HepG2 (cell line): ENCODE data around the gene MAB21L4. TPM values are rescaled to one million over a fixed set of nuclear protein-coding genes. Genes with fewer than 3 reads are reported as not detected.

Experiments used
- MAFF ChIP-seq: IDR thresholded peaks from 2 replicates; pipeline ENCODE4 v1.6.1; 2011; ENCODE audit warnings: low read depth, low read length, improper control_type of control experiment
- NCOA1 ChIP-seq: sonication (generic); formaldehyde crosslinking; IDR thresholded peaks from 2 replicates; pipeline ENCODE4 v1.9.0; 2021; ENCODE audit warnings: missing genetic modification reagents
- NFE2L2 ChIP-seq: fragments of 150-350 bp; IDR thresholded peaks from 2 replicates; pipeline ENCODE4 v1.6.1; 2014; ENCODE audit warnings: low read length
- SMAD1 ChIP-seq: sonication (generic); formaldehyde crosslinking; IDR thresholded peaks from 2 replicates; pipeline ENCODE4 v1.4.0; 2020; ENCODE audit warnings: missing genetic modification reagents, low read depth, mild to moderate bottlenecking, borderline replicate concordance
- SMARCE1 ChIP-seq: fragments of 450-650 bp; IDR thresholded peaks from 2 replicates; pipeline ENCODE4 v1.6.1; 2017; ENCODE audit warnings: borderline replicate concordance
- TBX2 ChIP-seq: sonication (generic); formaldehyde crosslinking; IDR thresholded peaks from 2 replicates; pipeline ENCODE4 v1.5.0; 2020; ENCODE audit warnings: missing genetic modification reagents, mild to moderate bottlenecking, borderline replicate concordance
- ZBTB3 ChIP-seq: sonication (generic); formaldehyde crosslinking; IDR thresholded peaks from 2 replicates; pipeline ENCODE4 v1.4.0; 2020; ENCODE audit warnings: low read depth, mild to moderate bottlenecking, moderate library complexity, missing genetic modification reagents, borderline replicate concordance
- ZMYM4 ChIP-seq: sonication (generic); formaldehyde crosslinking; IDR thresholded peaks from 2 replicates; pipeline ENCODE4 v1.8.1; 2023; ENCODE audit warnings: mild to moderate bottlenecking, missing genetic modification reagents
- ZNF33B ChIP-seq: sonication (generic); formaldehyde crosslinking; IDR thresholded peaks from 2 replicates; pipeline ENCODE4 v1.5.1; 2020; ENCODE audit warnings: mild to moderate bottlenecking, missing genetic modification reagents
- ZNF605 ChIP-seq: sonication (generic); formaldehyde crosslinking; IDR thresholded peaks from 2 replicates; pipeline ENCODE4 v1.8.0; 2022; ENCODE audit warnings: mild to moderate bottlenecking, missing genetic modification reagents
- polyA plus RNA-seq, 8 experiments: library from polyadenylated mRNA; depleted of rRNA in 3 of 8; stranded (reverse) in 7 of 8; unstranded in 1 of 8; fragments of >200 nt; fragmentation: Illumina TruSeq in 4 of 8; extraction: Trizol in 4 of 8; gene quantifications; 2 replicates each; pipeline versions ENCODE4 v1.2.1 to v1.2.3, GENCODE V29; 2011 to 2016; ENCODE audit warnings: low read depth in 4 of 8, missing spikeins in 1 of 8, mixed read lengths in 1 of 8; ENCODE audit not compliant: insufficient read depth in 1 of 8
- total RNA-seq, 5 experiments: library from RNA; depleted of rRNA; stranded (reverse); fragments of >200 nt; fragmentation: Illumina TruSeq; extraction: Trizol; gene quantifications; 2 replicates each; pipeline ENCODE4 v1.2.3, GENCODE V29; 2016; ENCODE audit warnings: low read depth in 1 of 5
- TF ChIP-seq, protein P1 (sequence below): sonication (generic); formaldehyde crosslinking; IDR thresholded peaks from one replicate; pipeline ENCODE4 v1.5.1; 2020; ENCODE audit warnings: mild to moderate bottlenecking, missing genetic modification reagents; ENCODE audit errors: not compliant biosample characterization
- TF ChIP-seq, protein P2 (sequence below): sonication (generic); formaldehyde crosslinking; IDR thresholded peaks from 2 replicates; pipeline ENCODE4 v1.4.0; 2020; ENCODE audit warnings: missing genetic modification reagents, low read depth, mild to moderate bottlenecking, borderline replicate concordance
- TF ChIP-seq, protein P3 (sequence below): sonication (generic); formaldehyde crosslinking; IDR thresholded peaks from 2 replicates; pipeline ENCODE4 v1.5.0; 2020; ENCODE audit warnings: mild to moderate bottlenecking, missing genetic modification reagents
- TF ChIP-seq, protein P4 (sequence below): IDR thresholded peaks from 2 replicates; pipeline ENCODE4 v1.6.1; 2018; ENCODE audit warnings: missing genetic modification reagents

The MAB21L4 gene
- total and polyA plus RNA-seq, 2 of the 13 experiments (the other 11 are each of a cell fraction or from before 2014, with no cell fraction given): 3.0 to 14.0 TPM

DNA sequence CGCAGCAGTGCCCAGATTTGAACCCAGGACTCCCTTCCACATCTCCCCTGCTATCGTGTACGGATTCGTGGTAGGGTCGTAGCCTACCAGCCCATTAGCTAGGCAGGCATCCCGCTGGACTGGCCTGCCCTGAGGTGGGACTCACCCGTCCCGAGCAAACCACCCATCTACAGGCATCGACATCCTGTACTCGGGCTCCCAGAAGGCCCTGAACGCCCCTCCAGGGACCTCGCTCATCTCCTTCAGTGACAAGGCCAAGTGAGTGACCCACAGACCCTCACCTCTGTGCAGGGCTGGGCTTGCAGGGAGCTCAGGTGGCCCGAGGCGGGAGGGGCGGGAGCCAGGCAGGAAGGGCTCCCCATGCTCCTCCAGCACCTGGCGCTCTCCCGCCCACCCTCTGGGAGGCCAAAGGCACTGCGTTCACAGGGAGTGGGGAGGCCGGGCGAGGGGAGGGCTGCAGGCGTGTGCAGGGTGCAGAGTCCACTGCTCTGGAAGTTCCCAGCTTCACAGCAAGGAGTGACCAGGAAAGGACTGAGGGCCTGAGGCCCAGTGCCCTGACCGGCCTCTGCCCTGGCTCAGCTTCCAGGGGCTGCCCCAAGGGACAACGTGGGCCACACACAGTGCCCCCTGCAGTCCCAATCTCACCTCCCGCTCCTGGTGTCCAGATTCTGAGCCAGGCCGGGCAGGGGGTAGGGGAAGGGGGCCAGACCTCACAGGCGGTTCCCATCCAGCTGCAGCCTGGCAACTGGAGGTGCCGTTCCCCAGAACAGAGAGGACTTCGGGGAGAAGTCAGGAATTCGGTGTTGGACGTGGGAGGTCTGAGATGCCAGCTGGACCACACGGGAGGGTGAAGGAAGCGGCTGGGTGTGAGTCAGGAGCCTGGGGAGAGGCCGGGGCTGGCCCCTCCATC is 21.9 kb downstream of the MAB21L4 start (continued):
- TF ChIP-seq, protein P1, sequence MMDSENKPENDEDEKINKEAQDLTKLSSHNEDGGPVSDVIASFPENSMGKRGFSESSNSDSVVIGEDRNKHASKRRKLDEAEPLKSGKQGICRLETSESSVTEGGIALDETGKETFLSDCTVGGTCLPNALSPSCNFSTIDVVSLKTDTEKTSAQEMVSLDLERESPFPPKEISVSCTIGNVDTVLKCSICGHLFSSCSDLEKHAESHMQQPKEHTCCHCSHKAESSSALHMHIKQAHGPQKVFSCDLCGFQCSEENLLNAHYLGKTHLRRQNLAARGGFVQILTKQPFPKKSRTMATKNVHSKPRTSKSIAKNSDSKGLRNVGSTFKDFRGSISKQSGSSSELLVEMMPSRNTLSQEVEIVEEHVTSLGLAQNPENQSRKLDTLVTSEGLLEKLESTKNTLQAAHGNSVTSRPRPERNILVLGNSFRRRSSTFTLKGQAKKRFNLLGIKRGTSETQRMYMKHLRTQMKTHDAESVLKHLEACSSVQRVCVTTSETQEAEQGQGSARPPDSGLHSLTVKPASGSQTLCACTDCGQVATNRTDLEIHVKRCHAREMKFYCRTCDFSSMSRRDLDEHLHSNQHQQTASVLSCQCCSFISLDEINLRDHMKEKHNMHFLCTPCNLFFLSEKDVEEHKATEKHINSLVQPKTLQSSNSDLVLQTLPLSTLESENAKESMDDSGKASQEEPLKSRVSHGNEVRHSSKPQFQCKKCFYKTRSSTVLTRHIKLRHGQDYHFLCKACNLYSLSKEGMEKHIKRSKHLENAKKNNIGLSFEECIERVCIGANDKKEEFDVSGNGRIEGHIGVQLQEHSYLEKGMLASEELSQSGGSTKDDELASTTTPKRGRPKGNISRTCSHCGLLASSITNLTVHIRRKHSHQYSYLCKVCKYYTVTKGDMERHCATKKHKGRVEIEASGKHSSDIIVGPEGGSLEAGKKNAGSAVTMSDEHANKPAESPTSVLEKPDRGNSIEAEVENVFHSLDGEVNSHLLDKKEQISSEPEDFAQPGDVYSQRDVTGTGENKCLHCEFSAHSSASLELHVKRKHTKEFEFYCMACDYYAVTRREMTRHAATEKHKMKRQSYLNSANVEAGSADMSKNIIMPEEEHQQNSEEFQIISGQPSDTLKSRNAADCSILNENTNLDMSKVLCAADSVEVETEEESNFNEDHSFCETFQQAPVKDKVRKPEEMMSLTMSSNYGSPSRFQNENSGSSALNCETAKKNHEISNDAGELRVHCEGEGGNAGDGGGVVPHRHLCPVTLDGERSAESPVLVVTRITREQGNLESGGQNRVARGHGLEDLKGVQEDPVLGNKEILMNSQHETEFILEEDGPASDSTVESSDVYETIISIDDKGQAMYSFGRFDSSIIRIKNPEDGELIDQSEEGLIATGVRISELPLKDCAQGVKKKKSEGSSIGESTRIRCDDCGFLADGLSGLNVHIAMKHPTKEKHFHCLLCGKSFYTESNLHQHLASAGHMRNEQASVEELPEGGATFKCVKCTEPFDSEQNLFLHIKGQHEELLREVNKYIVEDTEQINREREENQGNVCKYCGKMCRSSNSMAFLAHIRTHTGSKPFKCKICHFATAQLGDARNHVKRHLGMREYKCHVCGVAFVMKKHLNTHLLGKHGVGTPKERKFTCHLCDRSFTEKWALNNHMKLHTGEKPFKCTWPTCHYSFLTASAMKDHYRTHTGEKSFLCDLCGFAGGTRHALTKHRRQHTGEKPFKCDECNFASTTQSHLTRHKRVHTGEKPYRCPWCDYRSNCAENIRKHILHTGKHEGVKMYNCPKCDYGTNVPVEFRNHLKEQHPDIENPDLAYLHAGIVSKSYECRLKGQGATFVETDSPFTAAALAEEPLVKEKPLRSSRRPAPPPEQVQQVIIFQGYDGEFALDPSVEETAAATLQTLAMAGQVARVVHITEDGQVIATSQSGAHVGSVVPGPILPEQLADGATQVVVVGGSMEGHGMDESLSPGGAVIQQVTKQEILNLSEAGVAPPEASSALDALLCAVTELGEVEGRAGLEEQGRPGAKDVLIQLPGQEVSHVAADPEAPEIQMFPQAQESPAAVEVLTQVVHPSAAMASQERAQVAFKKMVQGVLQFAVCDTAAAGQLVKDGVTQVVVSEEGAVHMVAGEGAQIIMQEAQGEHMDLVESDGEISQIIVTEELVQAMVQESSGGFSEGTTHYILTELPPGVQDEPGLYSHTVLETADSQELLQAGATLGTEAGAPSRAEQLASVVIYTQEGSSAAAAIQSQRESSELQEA (CRISPR knock-in tag): peak; percentile 74
- peak; percentile 46; the same call in 1 of the 2 replicates for TF ChIP-seq ZBTB3 (CRISPR knock-in tag)
- peak; percentile 73; the same call in 1 of the 2 replicates for TF ChIP-seq NCOA1 (CRISPR knock-in tag)
- TF ChIP-seq, protein P2, sequence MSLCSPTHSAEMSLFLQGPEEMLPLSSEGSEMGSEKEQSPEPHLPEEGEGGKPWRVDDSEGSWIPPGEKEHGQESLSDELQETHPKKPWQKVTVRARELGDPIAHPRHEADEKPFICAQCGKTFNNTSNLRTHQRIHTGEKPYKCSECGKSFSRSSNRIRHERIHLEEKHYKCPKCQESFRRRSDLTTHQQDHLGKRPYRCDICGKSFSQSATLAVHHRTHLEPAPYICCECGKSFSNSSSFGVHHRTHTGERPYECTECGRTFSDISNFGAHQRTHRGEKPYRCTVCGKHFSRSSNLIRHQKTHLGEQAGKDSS (CRISPR knock-in tag): peak; percentile 90
- TF ChIP-seq MAFF: no peak
- TF ChIP-seq ZNF33B (CRISPR knock-in tag): 0 out of 2 replicates have a peak, but pooled peaks have one; percentile 48
- TF ChIP-seq, protein P3, sequence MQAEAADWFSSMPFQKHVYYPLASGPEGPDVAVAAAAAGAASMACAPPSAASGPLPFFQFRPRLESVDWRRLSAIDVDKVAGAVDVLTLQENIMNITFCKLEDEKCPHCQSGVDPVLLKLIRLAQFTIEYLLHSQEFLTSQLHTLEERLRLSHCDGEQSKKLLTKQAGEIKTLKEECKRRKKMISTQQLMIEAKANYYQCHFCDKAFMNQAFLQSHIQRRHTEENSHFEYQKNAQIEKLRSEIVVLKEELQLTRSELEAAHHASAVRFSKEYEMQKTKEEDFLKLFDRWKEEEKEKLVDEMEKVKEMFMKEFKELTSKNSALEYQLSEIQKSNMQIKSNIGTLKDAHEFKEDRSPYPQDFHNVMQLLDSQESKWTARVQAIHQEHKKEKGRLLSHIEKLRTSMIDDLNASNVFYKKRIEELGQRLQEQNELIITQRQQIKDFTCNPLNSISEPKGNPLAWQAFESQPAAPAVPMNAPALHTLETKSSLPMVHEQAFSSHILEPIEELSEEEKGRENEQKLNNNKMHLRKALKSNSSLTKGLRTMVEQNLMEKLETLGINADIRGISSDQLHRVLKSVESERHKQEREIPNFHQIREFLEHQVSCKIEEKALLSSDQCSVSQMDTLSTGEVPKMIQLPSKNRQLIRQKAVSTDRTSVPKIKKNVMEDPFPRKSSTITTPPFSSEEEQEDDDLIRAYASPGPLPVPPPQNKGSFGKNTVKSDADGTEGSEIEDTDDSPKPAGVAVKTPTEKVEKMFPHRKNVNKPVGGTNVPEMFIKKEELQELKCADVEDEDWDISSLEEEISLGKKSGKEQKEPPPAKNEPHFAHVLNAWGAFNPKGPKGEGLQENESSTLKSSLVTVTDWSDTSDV: no peak
- peak; percentile 88 for TF ChIP-seq ZNF605 (CRISPR knock-in tag)
- peak; percentile 92 for TF ChIP-seq ZMYM4 (CRISPR knock-in tag)
- TF ChIP-seq NFE2L2: no peak
- peak; percentile 95; the same call in 1 of the 2 replicates for TF ChIP-seq SMAD1 (CRISPR knock-in tag)
- TF ChIP-seq TBX2 (CRISPR knock-in tag): peak; percentile 98
- TF ChIP-seq SMARCE1: no peak
- TF ChIP-seq, protein P4, sequence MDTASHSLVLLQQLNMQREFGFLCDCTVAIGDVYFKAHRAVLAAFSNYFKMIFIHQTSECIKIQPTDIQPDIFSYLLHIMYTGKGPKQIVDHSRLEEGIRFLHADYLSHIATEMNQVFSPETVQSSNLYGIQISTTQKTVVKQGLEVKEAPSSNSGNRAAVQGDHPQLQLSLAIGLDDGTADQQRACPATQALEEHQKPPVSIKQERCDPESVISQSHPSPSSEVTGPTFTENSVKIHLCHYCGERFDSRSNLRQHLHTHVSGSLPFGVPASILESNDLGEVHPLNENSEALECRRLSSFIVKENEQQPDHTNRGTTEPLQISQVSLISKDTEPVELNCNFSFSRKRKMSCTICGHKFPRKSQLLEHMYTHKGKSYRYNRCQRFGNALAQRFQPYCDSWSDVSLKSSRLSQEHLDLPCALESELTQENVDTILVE (CRISPR knock-in tag): peak; percentile 78
